Measurements from ENCODE around the gene MAGI2. TPM values are rescaled to one million over a fixed set of nuclear protein-coding genes. Genes with fewer than 3 reads are reported as not detected.

The MAGI2 gene
- total RNA-seq, 1 experiment from 2014 or later, result 14.3 TPM

- Histone ChIP-seq H2AFZ (ENCODE audit: low read length) (no peak overlapping the region), H3K23ac (ENCODE audit: insufficient read length, low read depth, low read length) (no peak overlapping the region), H2AK5ac (ENCODE audit: insufficient read length, low read length) (no peak overlapping the region), H2BK12ac (ENCODE audit: insufficient read length, low read depth, low read length) (no peak overlapping the region), H3K4me2 (ENCODE audit: insufficient read depth, insufficient read length, low read length) (no peak overlapping the region), H3K14ac (ENCODE audit: insufficient read depth, low read length) (no peak overlapping the region), H3K79me1 (ENCODE audit: insufficient read depth, low read depth, low read length, poor library complexity, severe bottlenecking) (no peaks in the 10 kb centered on the region), H4K5ac (ENCODE audit: insufficient read length, low read depth, low read length) (no peak overlapping the region), H3K56ac (ENCODE audit: insufficient read length, low read depth, low read length) (no peak overlapping the region), H2BK20ac (ENCODE audit: low read depth, low read length, poor library complexity, severe bottlenecking) (no peak overlapping the region), H3K4ac (ENCODE audit: low read depth, low read length) (no peak overlapping the region), H4K8ac (replicated peaks; ENCODE audit: insufficient read length, low read depth, low read length) (no peak overlapping the region), H3K18ac (ENCODE audit: insufficient read length, low read depth, low read length) (no peak overlapping the region), H4K91ac (ENCODE audit: insufficient read length, low read depth, low read length) (no peak overlapping the region), H3K23me2 (ENCODE audit: insufficient read length, low read depth, low read length, poor library complexity, severe bottlenecking) (no peaks in the 10 kb centered on the region), H2BK5ac (ENCODE audit: insufficient read length, low read length) (no peak overlapping the region), H3K27me3 (ENCODE audit: insufficient read depth, low read length) (no peaks in the 10 kb centered on the region), H3K79me2 (ENCODE audit: insufficient read depth, low read length) (no peaks in the 10 kb centered on the region), H3K27ac (ENCODE audit: insufficient read length, low read depth, low read length) (no peak overlapping the region), H3T11ph (ENCODE audit: low read length) (no peak overlapping the region), H3K9ac (ENCODE audit: extremely low read depth, insufficient read length, low read length) (no peak overlapping the region), H2BK120ac (ENCODE audit: low read depth, low read length, poor library complexity, severe bottlenecking) (no peak overlapping the region), H4K20me1 (ENCODE audit: control insufficient read depth, insufficient read depth, insufficient read length) (no peaks in the 10 kb centered on the region), H3K9me3 (ENCODE audit: control insufficient read depth, low read depth, low read length) (no peaks in the 10 kb centered on the region), H2BK15ac (ENCODE audit: low read depth, low read length) (no peak overlapping the region), H3K4me1 (ENCODE audit: insufficient read depth, low read length) (no peaks in the 10 kb centered on the region; the same call in 1 of the 2 replicates)
- Mint-ChIP-seq H3K27ac (no peak overlapping the region; a peak in 1 of 7 replicates), H3K27me3 (ENCODE audit: low read depth) (no peaks in the 10 kb centered on the region), H3K4me3 (no peak overlapping the region), H3K4me1 (peaks cover 11 to 21% of the 10 kb centered on the region in 2 experiments), H3K9me3 (no peaks in the 10 kb centered on the region), H3K36me3 (ENCODE audit: insufficient read depth in 1 of 3, low read depth in 3 of 3) (no peaks in the 10 kb centered on the region)
- DNase-seq, result no peak
- TF ChIP-seq CTCF (conservative IDR thresholded peaks at IDR 0.05), result no peak
- WGBS (ENCODE audit: extremely low coverage, insufficient read length, low lambda C conversion rate), result no CpG with 5 or more reads among the region's 5 CpGs
Measured at GRCh38 chr7:78718212-78718611, 735.3 kb downstream of the MAGI2 start.
